CD4-positive, alpha-beta T cell (primary cell): ENCODE measurements around the gene GPBP1. TPM values are rescaled to one million over a fixed set of nuclear protein-coding genes. Genes with fewer than 3 reads are reported as not detected.

Experiments
- ATAC-seq: fragments of 200-7000 bp; cut with Tn5 transposase; one replicate; pipeline ENCODE4 v1.10.0; 2022; ENCODE audit warnings: mild to moderate bottlenecking; ENCODE audit not compliant: poor library complexity
- CTCF ChIA-PET: fragments of 350-600 bp; sonication (Branson Sonifier 250); formaldehyde crosslinking; loops from one replicate; lab custom pipeline; 2021; ENCODE audit warnings: antibody characterized with exemption, inconsistent platforms; lab: Charles Lee
- POLR2A ChIA-PET: fragments of 350-600 bp; sonication (Branson Sonifier 250); formaldehyde crosslinking; loops from one replicate; lab custom pipeline; 2021; ENCODE audit warnings: antibody characterized with exemption, inconsistent platforms; lab: Charles Lee
- DNase-seq, 14 experiments: peaks; one replicate each; pipeline ENCODE4 v3.0.0-alpha.2; 2013 to 2020; ENCODE audit warnings: mixed read lengths in 2 of 14
- H3K27ac ChIP-seq, 2 donors: one replicate each; pipeline versions ENCODE4 v1.5.1 to v1.7.0; 2013; ENCODE audit warnings: low read length in 2 of 2, low read depth in 1 of 2, mild to moderate bottlenecking in 1 of 2
- H3K27me3 ChIP-seq, 2 experiments: 1 replicate in 1 of 2; 2 replicates in 1 of 2; pipeline versions ENCODE4 v1.6.1 to v1.7.0; 2013; ENCODE audit warnings: low read length in 2 of 2, control low read depth in 1 of 2, mild to moderate bottlenecking in 1 of 2, moderate library complexity in 1 of 2; ENCODE audit not compliant: insufficient read depth in 2 of 2, control insufficient read depth in 1 of 2
- H3K36me3 ChIP-seq: one replicate; pipeline ENCODE4 v1.6.1; 2013; ENCODE audit warnings: low read length, control low read depth; ENCODE audit not compliant: insufficient read depth
- H3K4me1 ChIP-seq: one replicate; pipeline ENCODE4 v1.6.1; 2013; ENCODE audit warnings: low read length, control low read depth; ENCODE audit not compliant: insufficient read depth
- H3K4me3 ChIP-seq: one replicate; pipeline ENCODE4 v1.5.1; 2013; ENCODE audit warnings: mild to moderate bottlenecking, low read length, moderate library complexity
- H3K9me3 ChIP-seq, 2 experiments: 1 replicate in 1 of 2; 2 replicates in 1 of 2; pipeline versions ENCODE4 v1.6.1 to v1.7.0; 2013; ENCODE audit warnings: low read length in 2 of 2, mild to moderate bottlenecking in 2 of 2, control low read depth in 1 of 2, moderate library complexity in 1 of 2; ENCODE audit not compliant: control insufficient read depth in 1 of 2, insufficient read depth in 1 of 2
- H3K27ac Mint-ChIP-seq: one replicate; pipeline ENCODE4 v1.8.0; 2020; ENCODE audit warnings: mixed read lengths
- H3K27me3 Mint-ChIP-seq: one replicate; pipeline ENCODE4 v1.8.0; 2021; ENCODE audit warnings: mixed read lengths
- H3K36me3 Mint-ChIP-seq: one replicate; pipeline ENCODE4 v1.8.0; 2021; ENCODE audit warnings: low read depth, mixed read lengths
- H3K4me1 Mint-ChIP-seq: one replicate; pipeline ENCODE4 v1.8.0; 2021; ENCODE audit warnings: low read depth, mixed read lengths
- H3K4me3 Mint-ChIP-seq: one replicate; pipeline ENCODE4 v1.8.0; 2020; ENCODE audit warnings: mild to moderate bottlenecking, mixed read lengths
- H3K9me3 Mint-ChIP-seq: one replicate; pipeline ENCODE4 v1.8.0; 2020; ENCODE audit warnings: mixed read lengths
- intact Hi-C, 2 experiments: fragments of 100-400 bp; cut with DNase I in 1 of 2; cut with micrococcal nuclease in 1 of 2; formaldehyde crosslinking; loops; one replicate each; pipeline versions ENCODE4 v1.15.1 to v1.9.0; 2023 to 2025; cut with DNase I, micrococcal nuclease
- total RNA-seq, 174 experiments: library from RNA in 2 of 174; stranded (reverse) in 2 of 174; gene quantifications; one replicate each; pipeline ENCODE4 v1.2.3 and lab custom pipeline; 2021 to 2026
- TF ChIP-seq, protein P1 (sequence below): fragments of 200-600 bp; IDR thresholded peaks from one replicate; pipeline ENCODE4 v1.8.0; 2022; ENCODE audit warnings: antibody characterized with exemption, mild to moderate bottlenecking

Gene GPBP1
- total RNA-seq, 2 experiments from 2014 or later, result 136 to 137 TPM

DNA sequence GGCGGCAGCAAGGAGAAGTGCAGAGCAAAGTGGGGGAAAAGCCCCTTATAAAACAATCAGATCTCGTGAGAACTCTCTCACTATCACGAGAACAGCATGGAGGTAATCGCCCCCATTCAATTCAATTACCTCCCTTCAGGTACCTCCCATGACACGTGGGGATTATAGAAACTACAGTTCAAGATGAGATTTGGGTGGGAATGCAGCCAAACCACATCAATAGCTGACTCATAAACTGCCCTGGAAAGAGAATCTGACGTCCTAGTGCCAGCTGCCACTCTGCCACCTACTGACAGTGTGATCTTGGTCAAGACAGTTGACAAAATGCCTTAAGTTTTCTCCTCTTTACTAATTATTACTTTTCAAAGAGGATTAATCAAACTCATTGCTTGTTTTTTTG lies 128.3 kb downstream of the GPBP1 start:
- TF ChIP-seq, protein P1, sequence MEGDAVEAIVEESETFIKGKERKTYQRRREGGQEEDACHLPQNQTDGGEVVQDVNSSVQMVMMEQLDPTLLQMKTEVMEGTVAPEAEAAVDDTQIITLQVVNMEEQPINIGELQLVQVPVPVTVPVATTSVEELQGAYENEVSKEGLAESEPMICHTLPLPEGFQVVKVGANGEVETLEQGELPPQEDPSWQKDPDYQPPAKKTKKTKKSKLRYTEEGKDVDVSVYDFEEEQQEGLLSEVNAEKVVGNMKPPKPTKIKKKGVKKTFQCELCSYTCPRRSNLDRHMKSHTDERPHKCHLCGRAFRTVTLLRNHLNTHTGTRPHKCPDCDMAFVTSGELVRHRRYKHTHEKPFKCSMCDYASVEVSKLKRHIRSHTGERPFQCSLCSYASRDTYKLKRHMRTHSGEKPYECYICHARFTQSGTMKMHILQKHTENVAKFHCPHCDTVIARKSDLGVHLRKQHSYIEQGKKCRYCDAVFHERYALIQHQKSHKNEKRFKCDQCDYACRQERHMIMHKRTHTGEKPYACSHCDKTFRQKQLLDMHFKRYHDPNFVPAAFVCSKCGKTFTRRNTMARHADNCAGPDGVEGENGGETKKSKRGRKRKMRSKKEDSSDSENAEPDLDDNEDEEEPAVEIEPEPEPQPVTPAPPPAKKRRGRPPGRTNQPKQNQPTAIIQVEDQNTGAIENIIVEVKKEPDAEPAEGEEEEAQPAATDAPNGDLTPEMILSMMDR, result no peak
- DNase-seq, result peak in 11 of 14 experiments; percentile 3 to 70 (median 17)
- Histone ChIP-seq H3K9me3 (no peaks in the 10 kb centered on the region), H3K4me3 (no peak overlapping the region), H3K27me3 (no peaks in the 10 kb centered on the region), H3K36me3 (no peaks in the 10 kb centered on the region), H3K27ac (no peak overlapping the region), H3K4me1 (peaks cover 13% of the 10 kb centered on the region)
- H3K9me3 Mint-ChIP-seq, result peaks cover 3% of the 10 kb centered on the region
- intact Hi-C loops, result no loop called here
- peaks cover 23% of the 10 kb centered on the region for H3K4me1 Mint-ChIP-seq
- POLR2A ChIA-PET, result interaction anchor here (1.5 kb wide), 1 partner anchor 1158 kb away, joined by 3 read pairs; no protein-coding TSS in a partner anchor
- CTCF ChIA-PET, result no interaction called here
- no peak for ATAC-seq
- no peaks in the 10 kb centered on the region for H3K36me3 Mint-ChIP-seq
- no peak overlapping the region for H3K27ac Mint-ChIP-seq
- no peaks in the 10 kb centered on the region for H3K27me3 Mint-ChIP-seq
- H3K4me3 Mint-ChIP-seq, result no peak overlapping the region

DNA sequence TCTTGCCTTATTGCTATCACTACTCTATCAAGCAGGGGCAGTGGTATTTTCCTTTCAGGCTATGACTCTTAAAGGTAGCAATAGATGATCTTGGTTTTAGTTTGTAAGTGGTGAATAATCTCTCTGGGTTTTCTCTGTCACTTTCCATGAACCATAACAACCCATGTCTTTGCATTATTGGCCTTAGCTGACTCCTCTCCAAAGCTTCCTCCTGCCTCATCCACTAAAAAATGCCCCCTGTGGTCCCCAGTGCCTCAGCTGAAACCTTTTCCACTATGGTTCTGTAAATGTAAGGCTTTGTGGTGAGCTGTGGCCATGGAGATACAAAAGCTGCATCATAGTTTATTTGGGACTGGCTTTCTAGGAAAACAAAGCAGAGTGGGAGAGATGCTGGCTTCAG lies 128.8 kb downstream of the GPBP1 start:
- Histone ChIP-seq H3K4me1 (peaks cover 13% of the 10 kb centered on the region), H3K9me3 (no peaks in the 10 kb centered on the region), H3K36me3 (no peaks in the 10 kb centered on the region), H3K27me3 (no peaks in the 10 kb centered on the region), H3K4me3 (no peak overlapping the region), H3K27ac (no peak overlapping the region)
- Mint-ChIP-seq H3K36me3 (no peaks in the 10 kb centered on the region), H3K4me1 (peaks cover 23% of the 10 kb centered on the region), H3K4me3 (no peak overlapping the region), H3K27me3 (no peaks in the 10 kb centered on the region), H3K27ac (no peak overlapping the region), H3K9me3 (peaks cover 3% of the 10 kb centered on the region)
- no peak for ATAC-seq
- ChIA-PET POLR2A (interaction anchor here (1.5 kb wide), 1 partner anchor 1158 kb away, joined by 3 read pairs; no protein-coding TSS in a partner anchor), CTCF (no interaction called here)
- intact Hi-C loops, result no loop called here
- TF ChIP-seq, protein P1, result no peak
- DNase-seq, result no peak

DNA sequence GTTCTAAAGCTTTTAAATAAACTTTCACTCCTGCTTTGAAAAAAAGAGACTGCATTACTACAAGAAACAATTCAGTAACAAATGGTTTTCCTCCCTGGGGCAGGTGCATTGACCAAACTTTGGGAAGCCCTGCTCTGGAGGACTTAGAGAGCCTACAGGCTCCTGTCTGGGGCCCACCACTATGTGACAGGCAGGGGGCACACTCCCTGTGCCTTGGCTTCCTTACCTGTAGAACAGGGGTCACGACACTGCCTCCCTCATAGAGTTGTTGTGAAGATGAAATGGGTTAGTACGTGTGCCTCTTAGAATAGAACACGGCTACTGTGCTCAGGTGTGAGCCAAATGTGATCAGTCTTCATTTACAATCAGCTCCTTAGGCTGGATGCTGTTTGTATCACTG lies 130.1 kb downstream of the GPBP1 start:
- H3K4me1 ChIP-seq, result peaks cover 7% of the 10 kb centered on the region
- H3K27me3 ChIP-seq, result no peaks in the 10 kb centered on the region
- no peaks in the 10 kb centered on the region for H3K9me3 ChIP-seq
- H3K4me3 ChIP-seq, result no peak overlapping the region
- no peak overlapping the region for H3K27ac Mint-ChIP-seq
- CTCF ChIA-PET, result no interaction called here
- H3K27me3 Mint-ChIP-seq, result no peaks in the 10 kb centered on the region
- POLR2A ChIA-PET, result no interaction called here
- no peak overlapping the region for H3K4me3 Mint-ChIP-seq
- intact Hi-C loops, result no loop called here
- TF ChIP-seq, protein P1, result no peak
- H3K4me1 Mint-ChIP-seq, result peaks cover 13% of the 10 kb centered on the region
- H3K36me3 Mint-ChIP-seq, result no peaks in the 10 kb centered on the region
- H3K9me3 Mint-ChIP-seq, result peaks cover 5% of the 10 kb centered on the region
- H3K36me3 ChIP-seq, result no peaks in the 10 kb centered on the region
- ATAC-seq, result no peak
- no peak overlapping the region for H3K27ac ChIP-seq
- DNase-seq, result no peak
